ENCODE results near the gene CLPTM1L.
"Not testable (repeated sequence)": the region's sequence is repeated elsewhere in the genome, so short reads cannot be mapped to it uniquely, and the experiment has no call there.

The CLPTM1L gene

DNA sequence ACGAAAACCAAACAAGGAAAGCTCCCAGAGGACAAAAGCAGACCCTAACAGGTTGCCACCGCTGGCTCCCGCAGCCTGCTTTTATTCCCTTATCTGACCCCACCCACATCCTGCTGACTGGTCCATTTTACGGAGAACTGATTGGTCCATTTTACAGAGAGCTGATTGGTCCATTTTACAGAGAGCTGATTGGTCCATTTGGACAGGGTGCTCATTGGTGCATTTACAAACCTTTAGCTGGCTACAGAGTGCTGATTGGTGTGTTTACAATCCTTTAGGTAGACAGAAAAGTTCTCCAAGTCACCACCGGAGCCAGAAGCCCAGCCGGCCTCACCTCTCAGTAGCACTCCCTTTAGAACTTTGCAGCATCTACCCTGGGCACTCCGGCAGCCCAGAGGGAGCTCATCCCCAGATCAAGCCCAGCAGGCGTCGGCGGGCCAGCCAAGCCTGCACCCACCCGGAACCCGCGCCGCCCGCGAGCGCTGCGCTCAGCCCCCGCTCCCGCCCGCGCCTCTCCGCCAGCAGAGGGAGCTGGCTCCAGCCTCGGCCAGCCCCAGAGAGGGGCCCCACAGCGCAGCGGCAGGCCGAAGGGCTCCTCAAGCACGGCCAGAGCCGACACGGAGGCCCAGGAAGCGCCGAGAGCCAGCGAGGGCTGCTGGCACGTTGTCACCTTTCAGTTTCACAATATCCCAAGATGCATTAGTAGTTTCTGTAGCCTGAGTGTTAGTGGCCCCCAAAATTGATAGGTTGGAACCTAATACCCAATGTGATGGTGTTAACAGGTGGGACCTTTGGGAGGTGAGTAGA lies 35.3 kb upstream of the CLPTM1L start:
- no peak for DNase-seq

DNA sequence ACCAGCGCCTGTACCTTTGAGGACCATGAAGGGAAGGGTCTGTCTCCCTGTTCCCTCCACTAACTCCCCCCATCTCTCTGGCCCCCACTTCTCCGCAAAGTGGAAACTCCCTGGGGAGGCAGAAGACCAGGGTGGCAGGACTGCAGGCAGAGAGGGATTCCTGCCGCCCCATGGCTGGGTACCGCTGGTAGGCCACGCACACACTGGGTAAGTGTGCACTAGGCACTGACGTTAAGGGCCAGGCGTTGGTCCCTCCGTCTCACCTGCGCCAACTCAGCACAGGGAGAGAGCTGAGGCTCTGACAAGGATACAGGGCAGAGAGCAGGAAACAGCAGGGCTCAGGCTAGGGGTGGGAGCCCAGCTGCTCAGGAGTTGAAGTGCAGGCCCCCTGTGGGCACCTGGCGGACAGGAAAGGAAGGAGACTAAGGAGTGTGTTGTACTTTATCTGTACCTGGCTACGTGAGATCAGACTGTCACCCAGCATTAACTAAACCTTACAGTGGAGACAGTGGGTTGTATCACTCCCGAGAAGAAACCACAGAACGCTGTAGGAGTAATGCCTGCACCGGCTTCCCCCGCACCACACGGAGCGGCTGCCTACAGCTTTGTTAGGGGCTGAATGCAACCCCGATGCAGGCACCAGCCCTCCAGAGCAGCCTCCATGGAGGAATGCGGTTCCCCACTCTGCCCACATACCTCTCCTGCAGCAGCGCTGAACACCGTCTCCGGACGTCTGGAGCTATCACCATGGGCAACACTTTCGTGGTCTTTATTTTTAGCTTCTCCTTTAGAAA lies 34.2 kb upstream of the CLPTM1L start:
- DNase-seq = no peak

DNA sequence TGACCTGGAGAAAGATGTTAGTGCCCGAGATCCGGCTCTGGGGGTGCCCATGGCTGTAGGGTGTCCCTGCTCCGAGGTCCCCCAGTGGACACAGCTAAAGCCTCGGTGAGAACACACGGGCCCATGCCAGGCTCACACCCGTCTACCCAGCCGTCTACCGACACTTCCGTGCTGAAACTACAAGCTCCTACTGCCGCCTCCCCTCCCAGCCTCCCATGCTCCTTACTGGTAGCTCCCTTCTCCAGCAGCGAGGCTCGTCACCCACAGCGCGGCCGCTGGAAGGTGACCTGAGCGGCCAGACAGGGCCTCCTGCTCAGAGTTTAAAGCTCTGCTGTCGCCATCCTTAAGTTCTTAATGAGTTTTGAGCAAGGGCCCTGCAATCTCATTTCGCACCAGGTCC lies 33.2 kb upstream of the CLPTM1L start:
- no peak for DNase-seq

DNA sequence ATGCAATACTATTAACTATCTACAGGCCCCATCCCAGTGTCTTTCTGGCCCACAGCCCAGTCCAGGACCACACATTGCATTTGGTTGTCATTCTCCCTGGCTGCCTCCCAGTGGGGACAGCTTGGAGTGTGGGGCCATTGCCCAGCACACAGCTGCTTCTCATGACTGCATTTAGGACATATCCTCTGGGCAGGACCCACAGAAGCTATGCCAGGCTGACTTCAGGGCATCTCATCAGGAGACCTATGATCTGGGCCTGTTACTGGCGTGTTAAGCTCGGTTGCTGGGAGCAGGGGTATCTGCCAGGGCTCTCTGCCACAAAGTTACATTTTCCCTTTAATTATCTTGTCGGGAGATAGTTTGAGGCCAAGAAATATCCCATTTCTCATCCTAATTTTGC lies 32.1 kb upstream of the CLPTM1L start:
- no peak for DNase-seq

DNA sequence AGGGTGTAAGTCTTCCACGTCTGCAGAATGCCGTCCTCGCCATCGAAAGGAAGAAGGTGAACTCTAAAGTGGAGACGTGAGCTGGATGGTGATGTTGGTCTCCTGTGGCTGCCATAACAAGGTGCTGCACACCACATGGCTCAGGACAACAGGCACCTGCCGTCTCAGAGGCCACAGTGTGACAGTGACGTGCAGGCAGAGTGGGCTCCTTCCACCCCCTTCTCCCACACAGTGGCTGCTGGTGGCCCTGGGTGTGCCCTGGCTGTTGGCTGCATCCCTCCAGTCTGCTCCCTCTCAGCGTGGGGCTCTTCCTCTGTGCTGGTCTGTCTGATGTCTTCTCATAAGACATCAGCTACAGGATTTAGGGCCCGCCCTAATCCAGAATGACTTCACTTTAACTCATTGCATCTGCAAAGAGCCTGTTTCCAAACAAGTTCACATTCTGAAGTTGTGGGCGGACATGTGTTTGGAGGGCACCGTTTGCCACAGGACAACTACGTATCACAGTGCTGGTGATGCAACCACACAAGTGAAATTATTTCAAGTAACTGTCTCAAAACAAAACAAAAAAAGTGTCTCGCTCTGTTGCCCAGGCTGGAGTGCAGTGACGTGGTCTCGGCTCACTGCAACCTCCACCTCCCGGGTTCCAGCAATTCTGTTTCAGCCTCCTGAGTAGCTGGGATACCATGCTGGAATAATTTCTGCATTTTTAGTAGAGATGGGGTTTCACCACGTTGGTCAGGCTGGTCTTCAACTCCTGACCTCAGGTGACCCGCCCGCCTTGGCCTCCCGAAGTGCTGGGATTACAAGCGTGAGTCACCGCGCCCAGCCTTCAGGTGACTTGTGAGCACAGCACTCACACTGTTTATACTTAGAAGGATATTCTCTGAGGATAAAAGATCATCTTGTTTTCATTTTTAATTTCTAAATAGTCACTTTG lies 31.2 kb upstream of the CLPTM1L start:
- no peak for DNase-seq

DNA sequence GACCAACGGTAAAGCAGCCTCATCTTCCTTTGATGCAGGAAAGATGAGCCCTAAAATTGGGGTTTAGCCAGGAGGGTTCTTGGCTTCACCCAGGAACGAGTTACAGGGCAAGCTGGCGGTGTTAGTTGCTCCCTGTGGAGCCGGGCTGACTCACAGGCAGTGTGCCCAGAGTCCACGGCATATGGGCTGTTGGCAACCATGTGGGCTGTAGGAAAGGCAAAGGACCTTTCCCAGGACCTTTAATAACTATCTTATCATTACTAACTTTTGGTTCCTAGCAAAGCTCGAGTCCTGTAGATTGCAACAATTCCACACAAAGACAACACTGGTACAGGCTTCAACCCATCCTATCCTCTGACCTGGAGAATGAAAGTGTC lies 29.8 kb upstream of the CLPTM1L start:
- no peak for DNase-seq

DNA sequence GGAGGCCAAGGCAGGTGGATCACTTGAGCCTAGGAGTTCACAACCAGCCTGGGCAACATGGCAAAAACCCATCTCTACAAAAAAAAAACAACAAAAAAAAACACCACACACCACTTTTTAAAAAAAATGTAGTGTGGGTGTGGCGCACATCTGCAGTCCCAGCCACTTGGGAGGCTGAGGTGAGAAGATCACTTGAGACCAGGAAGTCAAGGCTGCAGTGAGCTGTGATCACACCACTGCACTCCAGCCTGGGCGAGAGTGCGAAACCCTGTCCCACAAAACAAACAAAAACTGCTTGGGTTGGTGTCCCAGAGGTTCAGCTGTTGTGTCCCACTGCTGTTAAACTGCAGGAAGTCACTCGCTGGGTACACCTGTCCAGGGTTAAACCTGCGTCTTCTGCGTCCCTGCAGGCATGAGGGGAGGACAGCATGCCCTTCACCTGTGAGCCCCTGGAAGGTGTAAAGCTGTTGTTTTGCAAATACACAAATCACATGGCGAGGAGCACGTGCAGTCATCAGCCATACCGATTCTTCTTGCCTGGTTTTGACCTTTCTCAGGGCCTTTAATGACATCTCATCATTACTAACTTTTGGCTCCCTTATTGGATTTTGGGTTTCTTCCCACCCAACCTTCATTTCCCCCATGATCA lies 29.3 kb upstream of the CLPTM1L start:
- DNase-seq = no peak

DNA sequence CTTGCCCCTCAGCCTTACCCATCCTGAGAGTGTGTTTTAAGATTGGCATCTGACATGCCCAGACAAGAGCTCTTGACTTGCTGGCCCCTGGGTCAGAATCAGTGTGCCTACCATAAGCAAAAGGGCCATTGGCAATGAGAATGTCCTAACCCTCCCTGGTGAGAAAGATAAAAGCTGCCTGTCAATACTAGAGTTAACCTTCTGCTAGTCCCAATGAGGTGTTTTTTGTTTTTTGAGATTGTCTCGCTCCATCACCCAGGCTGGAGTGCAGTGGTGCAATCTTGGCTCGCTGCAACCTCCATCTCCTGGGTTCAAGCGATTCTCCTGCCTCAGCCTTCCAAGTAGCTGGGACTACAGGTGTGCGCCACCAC lies 27.1 kb upstream of the CLPTM1L start:
- DNase-seq = not testable (repeated sequence)

DNA sequence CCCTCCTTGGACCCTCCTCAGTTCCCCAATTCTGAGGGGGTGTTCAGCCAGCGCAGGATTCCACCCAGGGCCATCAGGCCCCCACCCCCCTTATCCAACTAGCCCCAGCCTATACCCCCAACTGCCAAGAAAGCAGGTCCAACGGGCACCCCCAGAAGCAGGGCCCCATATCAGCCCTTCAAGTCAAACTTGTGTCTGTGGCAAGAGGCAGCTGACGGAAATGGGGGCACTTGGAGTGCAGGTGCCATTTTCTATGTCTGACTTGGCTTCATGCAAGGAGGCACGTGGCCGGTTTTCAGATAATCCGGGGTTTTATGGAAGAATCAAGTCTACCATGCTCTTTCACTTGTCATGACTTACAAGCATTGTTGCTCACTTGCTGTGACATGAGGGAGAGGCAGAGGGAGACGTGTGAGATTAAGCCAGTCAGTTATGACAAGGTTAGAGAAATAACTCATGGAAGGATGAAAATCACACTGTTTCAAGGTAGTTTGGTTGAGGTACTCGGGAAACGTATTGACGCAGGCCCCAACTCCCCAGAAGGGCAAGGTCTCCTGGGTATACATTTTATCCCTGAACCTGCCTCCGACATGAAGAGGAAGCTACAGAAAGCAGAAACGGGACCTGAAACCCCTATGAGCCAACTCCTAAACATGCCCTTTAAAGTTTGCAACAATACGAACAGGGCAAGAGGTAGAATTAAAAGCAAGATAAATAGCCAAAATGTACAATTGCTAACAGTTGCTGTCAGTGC lies 26.5 kb upstream of the CLPTM1L start:
- no peak for DNase-seq

DNA sequence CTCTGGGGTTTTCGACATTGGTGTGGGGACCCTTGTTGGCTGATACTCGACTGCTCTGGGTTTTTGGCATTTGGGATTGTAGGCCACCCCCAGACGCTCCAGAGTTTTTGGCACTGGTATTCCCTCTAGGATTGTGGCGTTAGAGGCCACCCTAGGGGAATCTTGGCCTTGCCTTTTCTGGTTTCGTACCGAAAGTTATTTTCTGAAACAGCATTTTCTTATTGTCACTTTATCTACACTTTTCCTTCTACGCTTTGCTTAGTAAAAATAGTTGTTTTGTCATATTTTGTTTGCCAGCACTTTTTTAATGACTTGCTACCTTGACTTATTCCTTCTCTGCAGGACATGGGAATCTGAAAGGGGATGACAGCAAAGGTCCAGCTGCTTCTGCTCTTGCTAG lies 25.1 kb upstream of the CLPTM1L start:
- DNase-seq = no peak

DNA sequence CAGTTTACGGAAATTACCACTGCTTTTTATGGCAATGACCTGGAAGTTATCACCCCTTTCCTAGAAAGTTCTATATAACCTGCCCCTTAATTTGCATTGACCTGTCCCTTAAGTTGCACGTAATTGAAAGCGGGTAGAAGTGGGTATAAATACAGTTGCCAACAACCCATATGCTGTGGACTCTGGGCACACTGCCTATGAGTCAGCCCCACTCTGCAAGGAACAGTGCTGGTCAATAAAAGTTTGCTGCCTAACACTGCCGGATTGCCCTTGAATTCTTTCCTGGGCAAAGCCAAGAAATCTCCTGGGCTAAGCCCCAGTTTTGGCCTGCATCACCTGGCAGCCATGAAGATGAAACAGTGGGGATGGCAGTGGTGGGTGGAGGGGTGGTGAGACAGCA lies 23.9 kb upstream of the CLPTM1L start:
- DNase-seq = no peak

DNA sequence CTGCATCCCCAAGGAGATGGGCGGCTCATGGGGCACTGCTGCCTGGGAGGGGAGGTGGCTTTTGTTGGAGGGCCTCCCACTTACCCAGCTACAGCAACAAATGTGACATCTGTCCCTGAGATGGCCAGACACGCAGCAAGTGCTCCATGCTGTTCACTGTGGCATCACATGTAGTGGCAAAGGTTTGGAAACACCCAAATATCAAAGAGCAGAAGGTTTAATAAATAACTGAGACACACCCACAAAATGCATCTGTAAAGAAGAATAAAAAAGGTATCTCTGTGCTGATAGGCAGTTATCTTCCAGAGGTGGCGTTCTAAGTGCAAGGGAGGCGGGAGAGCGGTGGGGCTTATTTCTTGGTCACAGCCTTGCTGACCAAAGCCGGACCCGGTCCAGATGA lies 23.3 kb upstream of the CLPTM1L start:
- DNase-seq = no peak

DNA sequence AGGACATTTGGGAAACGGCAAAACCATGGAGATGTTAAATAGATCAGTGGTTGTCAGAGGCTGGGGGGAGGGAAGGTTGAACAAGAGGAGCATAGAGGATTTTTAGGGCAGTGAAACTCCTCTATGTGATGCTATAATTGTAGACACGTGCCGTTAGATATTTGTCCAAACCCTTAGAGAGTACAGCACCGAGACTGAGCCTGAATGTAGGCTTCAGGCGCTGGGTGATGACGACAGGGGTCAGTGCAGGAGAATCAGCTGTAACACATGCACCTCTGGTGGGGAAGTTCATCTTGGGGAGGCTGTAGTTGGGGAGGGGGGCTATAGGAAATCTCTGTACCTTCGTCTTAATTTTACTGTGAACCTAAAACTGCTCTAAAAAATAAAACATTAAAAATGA lies 22.2 kb upstream of the CLPTM1L start:
- DNase-seq = no peak

DNA sequence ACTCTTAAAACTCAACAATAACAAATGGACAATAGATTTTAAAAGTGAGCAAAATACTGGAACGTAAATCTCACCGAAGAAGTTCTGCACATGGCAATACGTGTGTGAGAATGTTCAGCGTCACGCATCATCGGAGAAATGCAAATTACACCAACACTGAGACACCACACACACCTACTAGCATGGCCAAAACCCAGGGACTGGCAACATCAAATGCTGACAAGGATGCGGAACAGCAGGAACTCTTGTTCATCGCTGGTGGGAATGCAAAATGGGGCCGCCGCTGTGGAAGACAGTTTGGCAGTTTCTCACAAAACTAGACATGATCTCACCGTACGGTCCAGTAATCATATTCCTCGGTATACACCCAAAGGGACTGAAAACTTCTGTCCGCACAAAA lies 21.6 kb upstream of the CLPTM1L start:
- DNase-seq = no peak

DNA sequence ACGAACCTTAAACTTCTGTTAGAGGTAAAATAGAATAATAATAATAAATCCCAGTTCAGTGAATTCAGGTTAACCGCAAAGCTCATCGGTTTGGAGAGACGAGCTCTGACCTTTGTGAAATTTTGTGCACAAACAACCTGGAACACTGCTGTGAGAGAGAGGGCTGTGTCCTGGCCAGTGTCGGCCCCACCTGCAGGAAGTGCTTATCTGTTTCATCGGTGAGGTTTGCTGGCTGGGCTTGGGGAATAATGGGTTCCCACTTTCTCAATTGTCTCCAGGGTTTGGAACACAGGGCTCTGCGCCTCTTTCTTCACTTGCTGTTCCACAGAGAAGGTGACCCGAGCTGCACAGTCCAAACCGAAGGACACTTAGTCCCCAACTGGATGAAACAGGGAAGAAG lies 19.3 kb upstream of the CLPTM1L start:
- DNase-seq = no peak

DNA sequence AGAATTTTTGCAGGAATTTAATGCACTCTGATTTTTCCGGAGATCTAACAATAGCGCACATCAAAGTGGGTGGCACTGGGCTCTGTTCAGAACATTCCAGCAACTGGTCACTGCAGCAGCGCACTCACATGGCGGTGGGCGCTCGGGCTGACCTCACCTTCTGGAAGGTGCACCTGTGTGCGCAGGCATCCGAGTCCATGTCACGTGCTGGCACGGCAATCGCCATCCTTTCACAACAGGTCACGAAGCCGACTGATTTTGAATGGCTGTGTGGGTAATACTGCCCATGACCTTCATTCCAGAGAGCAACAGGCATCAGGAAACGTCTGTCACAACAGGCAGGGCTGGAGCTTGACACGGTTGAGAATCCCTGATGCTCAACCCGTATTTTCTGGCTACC lies 18.7 kb upstream of the CLPTM1L start:
- DNase-seq = no peak

DNA sequence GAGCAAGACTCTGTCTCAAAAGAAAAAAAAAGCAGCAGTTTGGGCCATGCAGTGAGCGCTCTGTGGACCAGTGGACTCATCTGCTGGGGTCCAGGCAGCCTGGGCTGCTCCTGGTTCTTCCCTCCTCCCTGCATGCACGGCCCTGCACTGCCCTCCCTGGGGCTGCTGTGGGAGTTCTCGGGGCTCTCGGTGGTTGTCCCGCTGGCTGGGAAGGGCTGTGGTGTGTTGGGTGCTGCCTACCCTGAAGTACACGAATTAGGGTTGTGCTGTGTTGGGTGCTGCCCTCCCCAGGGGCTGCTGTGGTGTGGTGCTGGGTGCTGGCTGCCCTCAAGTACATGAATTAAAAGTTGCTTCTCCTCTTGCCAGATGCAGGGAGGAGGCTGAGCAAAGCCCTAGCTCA lies 18.3 kb upstream of the CLPTM1L start:
- no peak for DNase-seq

DNA sequence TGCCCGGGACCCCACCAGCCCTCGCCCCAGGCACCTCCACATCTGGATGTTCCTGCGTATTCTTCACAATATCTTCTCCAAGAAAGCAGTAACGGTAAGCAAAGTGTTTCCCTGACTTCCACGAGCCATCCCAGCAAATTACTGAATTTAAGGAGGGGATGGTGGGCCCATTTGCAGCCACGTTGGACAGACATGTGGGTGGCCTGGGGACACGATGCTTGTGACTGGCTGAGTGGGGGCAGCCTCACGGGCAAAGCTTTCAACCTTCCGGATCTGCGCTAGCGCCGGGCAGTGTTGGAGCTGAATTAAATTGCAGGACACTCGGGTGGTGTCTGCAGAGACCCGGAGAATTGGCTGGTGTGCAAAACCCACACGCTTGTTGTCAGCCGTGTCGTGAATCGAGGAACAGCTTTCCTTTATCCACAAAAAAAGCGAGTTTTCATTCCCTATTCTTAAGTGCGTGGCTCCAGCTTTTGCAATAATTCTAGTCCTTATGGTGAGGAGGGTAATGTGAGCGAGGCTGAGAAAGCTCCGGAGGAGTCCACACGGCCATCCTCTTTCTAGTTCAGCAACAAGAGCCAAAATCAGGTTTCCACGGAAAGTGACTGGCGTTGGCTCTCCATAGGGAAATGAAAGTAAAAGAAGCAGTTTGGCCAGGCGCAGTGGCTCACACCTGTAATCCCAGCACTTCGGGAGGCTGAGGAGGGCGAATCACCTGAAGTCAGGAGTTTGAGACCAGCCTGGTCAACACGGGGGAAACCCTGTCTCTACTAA lies 17.5 kb upstream of the CLPTM1L start:
- no peak for DNase-seq

DNA sequence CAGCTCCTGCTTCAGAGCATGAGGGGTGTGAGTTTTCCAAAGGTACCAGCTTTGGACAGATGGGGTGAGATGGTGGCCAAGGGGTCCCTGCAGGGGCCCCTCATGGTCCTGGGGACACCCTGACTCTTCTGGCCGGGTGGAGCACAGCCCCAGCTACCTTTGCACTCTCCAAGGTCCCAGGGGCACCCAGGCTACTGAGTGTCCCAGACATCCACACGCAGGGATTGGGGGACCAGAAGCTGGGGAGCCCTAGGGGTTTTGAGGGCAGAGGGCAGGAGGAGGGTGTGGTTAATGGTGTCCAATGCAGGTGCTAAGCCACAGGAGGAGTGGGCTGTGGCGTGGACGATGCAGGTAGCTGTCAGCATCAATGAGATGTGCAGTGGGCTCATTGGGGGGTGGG lies 16.0 kb upstream of the CLPTM1L start:
- DNase-seq = no peak

DNA sequence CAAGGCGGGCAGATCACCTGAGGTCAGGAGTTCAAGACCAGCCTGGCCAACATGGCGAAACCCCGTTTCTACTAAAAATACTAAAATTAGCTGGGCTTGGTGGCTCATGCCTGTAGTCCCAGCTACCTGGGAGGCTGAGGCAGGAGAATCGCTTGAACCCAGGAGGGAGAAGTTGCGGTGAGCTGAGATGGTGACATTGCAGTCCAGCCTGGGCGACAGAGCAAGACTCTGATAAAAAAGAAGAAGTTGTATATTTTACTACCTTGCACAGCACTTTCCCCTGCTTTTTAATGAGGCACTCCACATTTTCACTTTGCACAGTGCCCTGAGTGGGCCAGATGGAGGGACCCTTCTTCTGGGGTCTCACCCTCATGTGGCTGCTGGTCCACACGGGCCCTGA lies 15.5 kb upstream of the CLPTM1L start:
- not testable (repeated sequence) for DNase-seq

DNA sequence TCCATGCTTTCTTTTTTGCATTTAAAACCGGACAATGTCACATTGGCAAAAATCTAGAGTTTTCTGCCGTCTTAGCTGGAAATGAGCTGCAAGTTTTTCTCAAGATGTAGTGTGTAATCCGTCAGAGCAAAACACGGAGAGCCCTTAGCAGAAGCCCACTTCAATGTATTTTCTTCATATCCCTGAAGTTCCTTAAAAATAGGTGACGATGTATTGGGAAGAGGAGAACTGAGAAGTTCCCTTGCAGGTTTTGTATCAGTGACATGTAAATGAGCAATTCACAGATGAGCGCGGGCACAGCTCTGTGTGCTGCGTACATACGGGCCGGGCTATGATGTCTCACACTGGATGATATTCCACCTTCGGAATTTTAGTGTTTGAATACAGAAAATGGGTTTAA lies 14.8 kb upstream of the CLPTM1L start:
- no peak for DNase-seq
